ENCODE data around the gene FREM1. TPM values are rescaled to one million over a fixed set of nuclear protein-coding genes. Genes with fewer than 3 reads are reported as not detected.

The FREM1 gene
- total RNA-seq, 1 donor from 2014 or later: 0.52 TPM

DNA sequence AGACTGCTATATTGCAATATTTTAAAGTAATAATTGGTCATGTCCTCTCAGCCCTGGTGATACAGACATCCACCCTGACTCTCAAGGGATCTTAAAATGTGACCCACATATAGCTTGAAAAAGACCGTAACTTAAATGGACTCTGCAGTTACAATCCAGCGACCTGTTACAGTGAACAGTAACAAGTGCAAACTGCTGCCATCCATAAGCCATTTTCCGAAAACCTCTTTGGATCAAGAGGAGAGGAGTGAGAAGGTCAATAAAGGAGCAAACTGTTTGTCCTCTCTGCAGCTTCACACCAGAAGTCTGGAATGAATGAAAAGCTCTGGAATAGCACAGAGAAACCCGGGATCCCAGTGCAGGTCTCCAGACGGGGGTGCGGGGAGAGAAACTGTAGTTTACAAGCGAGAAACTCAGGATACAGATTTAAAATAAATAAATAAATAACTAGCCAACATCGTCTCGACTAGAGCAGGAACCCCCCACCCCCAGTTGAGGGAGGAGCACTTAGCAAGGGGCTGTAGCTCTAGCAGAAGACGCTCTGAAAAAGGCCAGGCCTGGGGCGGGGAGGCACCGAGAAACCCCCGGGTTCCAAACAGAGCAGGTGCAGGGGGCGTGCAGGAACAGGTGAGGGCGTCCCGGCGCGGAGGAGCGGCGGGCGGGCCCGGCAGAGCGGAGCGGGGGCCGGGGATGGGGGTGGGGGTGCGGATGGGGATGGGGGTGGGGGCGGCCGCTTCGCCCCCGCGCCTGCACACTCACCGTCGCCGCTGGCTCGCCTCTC lies 217.6 kb downstream of the FREM1 start:
- no peak for TF ChIP-seq EZH2 (IDR thresholded peaks at IDR 0.05; ENCODE audit: insufficient read depth, low read length)
- TF ChIP-seq, protein P1, sequence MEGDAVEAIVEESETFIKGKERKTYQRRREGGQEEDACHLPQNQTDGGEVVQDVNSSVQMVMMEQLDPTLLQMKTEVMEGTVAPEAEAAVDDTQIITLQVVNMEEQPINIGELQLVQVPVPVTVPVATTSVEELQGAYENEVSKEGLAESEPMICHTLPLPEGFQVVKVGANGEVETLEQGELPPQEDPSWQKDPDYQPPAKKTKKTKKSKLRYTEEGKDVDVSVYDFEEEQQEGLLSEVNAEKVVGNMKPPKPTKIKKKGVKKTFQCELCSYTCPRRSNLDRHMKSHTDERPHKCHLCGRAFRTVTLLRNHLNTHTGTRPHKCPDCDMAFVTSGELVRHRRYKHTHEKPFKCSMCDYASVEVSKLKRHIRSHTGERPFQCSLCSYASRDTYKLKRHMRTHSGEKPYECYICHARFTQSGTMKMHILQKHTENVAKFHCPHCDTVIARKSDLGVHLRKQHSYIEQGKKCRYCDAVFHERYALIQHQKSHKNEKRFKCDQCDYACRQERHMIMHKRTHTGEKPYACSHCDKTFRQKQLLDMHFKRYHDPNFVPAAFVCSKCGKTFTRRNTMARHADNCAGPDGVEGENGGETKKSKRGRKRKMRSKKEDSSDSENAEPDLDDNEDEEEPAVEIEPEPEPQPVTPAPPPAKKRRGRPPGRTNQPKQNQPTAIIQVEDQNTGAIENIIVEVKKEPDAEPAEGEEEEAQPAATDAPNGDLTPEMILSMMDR (IDR thresholded peaks at IDR 0.05; ENCODE audit: insufficient read depth, low read depth, low read length): no peak
- H3K9ac ChIP-seq (ENCODE audit: low read length): peak overlapping the region; percentile 74
- FAIRE-seq (no peak), DNase-seq (ENCODE audit: low read depth) (peak; percentile 12)
- peaks cover 4% of the 10 kb centered on the region for H3K4me1 Mint-ChIP-seq (ENCODE audit: low read depth, unreplicated experiment)
- peak overlapping the region; percentile 97 for H3K4me3 Mint-ChIP-seq (ENCODE audit: unreplicated experiment)
- H3K27ac ChIP-seq (ENCODE audit: low read depth, low read length): no peak overlapping the region
- H3K4me1 ChIP-seq (ENCODE audit: insufficient read depth, low read length): peaks cover 9% of the 10 kb centered on the region
- no peaks in the 10 kb centered on the region for H3K9me3 ChIP-seq (ENCODE audit: insufficient read depth, low read depth, low read length)
- peaks cover 5% of the 10 kb centered on the region for H3K36me3 Mint-ChIP-seq (ENCODE audit: low read depth, unreplicated experiment)
- peak overlapping the region; percentile 69 for H3K4me3 ChIP-seq (ENCODE audit: insufficient read depth, low read depth, low read length)
- peak overlapping the region; percentile 98 for H2AFZ ChIP-seq (ENCODE audit: low read depth, low read length)
- H3K36me3 ChIP-seq (ENCODE audit: insufficient read depth, low read length): peaks cover 4% of the 10 kb centered on the region
- H3K27me3 Mint-ChIP-seq (ENCODE audit: low read depth, unreplicated experiment): peaks cover 3% of the 10 kb centered on the region
- peak overlapping the region; percentile 60 for H3K27ac Mint-ChIP-seq (ENCODE audit: unreplicated experiment)
- peaks cover 8% of the 10 kb centered on the region for H3K27me3 ChIP-seq (ENCODE audit: insufficient read depth, low read length)
- H3K79me2 ChIP-seq (ENCODE audit: insufficient read depth, low read length): peaks cover 17% of the 10 kb centered on the region
- peaks cover 4% of the 10 kb centered on the region for H4K20me1 ChIP-seq (ENCODE audit: insufficient read depth, low read length)
- peak overlapping the region; percentile 93 for H3K4me2 ChIP-seq (ENCODE audit: low read length)
- H3K9me3 Mint-ChIP-seq (ENCODE audit: unreplicated experiment): no peaks in the 10 kb centered on the region

DNA sequence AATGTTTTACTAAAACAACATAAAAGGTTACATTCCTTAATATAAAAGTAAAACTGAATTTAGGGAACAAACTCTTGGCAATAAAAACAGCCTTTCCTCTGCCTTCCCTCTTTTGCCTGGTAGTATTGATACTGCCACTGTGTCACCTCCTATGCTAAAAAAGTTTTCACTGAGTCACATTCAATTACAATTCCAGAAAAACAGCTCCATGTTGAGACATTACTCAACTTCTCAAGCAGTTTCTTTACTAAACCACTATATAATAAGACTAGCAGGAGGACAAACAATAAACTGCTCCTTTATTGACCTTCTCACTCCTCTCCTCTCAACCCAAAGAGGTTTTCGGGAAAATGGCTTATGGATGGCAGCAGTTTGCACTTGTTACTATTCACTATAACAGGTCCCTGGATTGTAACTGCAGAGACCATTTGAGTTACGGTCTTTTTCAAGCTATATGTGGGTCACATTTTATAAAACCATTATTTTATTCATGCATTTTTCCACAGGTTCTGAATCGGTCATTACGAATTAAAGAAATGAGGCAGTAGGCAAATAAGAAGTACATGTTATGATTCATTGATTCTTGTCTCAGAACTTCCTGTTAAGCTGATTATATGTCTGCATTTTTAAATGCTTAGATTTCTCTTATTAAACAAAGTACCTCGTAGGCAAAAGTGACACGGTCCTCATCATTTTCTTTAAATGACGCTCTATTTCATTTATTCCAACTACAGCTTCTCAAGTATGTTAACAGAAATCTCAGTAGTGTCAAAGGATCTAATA lies 219.1 kb downstream of the FREM1 start:
- Histone ChIP-seq H3K27me3 (ENCODE audit: insufficient read depth, low read length) (no peaks in the 10 kb centered on the region), H3K4me3 (ENCODE audit: insufficient read depth, low read depth, low read length) (no peak overlapping the region), H3K9ac (ENCODE audit: low read length) (no peak overlapping the region), H3K4me2 (ENCODE audit: low read length) (peak overlapping the region; percentile 93), H3K27ac (ENCODE audit: low read depth, low read length) (no peak overlapping the region), H3K4me1 (ENCODE audit: insufficient read depth, low read length) (peaks cover 13% of the 10 kb centered on the region), H2AFZ (ENCODE audit: low read depth, low read length) (no peak overlapping the region), H3K79me2 (ENCODE audit: insufficient read depth, low read length) (peaks cover 17% of the 10 kb centered on the region), H3K36me3 (ENCODE audit: insufficient read depth, low read length) (peaks cover 4% of the 10 kb centered on the region), H3K9me3 (ENCODE audit: insufficient read depth, low read depth, low read length) (no peaks in the 10 kb centered on the region), H4K20me1 (ENCODE audit: insufficient read depth, low read length) (peaks cover 8% of the 10 kb centered on the region)
- H3K36me3 Mint-ChIP-seq (ENCODE audit: low read depth, unreplicated experiment): peaks cover 5% of the 10 kb centered on the region
- H3K4me1 Mint-ChIP-seq (ENCODE audit: low read depth, unreplicated experiment): peaks cover 4% of the 10 kb centered on the region
- TF ChIP-seq EZH2 (IDR thresholded peaks at IDR 0.05; ENCODE audit: insufficient read depth, low read length): no peak
- TF ChIP-seq, protein P1 (IDR thresholded peaks at IDR 0.05; ENCODE audit: insufficient read depth, low read depth, low read length): no peak
- H3K27me3 Mint-ChIP-seq (ENCODE audit: low read depth, unreplicated experiment): no peaks in the 10 kb centered on the region
- no peak for FAIRE-seq
- H3K9me3 Mint-ChIP-seq (ENCODE audit: unreplicated experiment): no peaks in the 10 kb centered on the region
- H3K27ac Mint-ChIP-seq (ENCODE audit: unreplicated experiment): no peak overlapping the region
- no peak for DNase-seq (ENCODE audit: low read depth)
- no peak overlapping the region for H3K4me3 Mint-ChIP-seq (ENCODE audit: unreplicated experiment)
